Fibroblast of lung (primary cell): ENCODE data around the gene TAMALIN.

Experiments
- CTCF ChIP-seq, 2 donors: IDR thresholded peaks in 1 of 2; conservative IDR thresholded peaks in 1 of 2; 1 replicate in 1 of 2; 2 replicates in 1 of 2; pipeline ENCODE4 v1.5.1; 2011 to 2012; ENCODE audit warnings: low read length in 2 of 2, control low read depth in 1 of 2, inconsistent platforms in 1 of 2, low read depth in 1 of 2, mild to moderate bottlenecking in 1 of 2
- EZH2 ChIP-seq: IDR thresholded peaks from 2 replicates; pipeline ENCODE4 v1.5.1; 2012; ENCODE audit warnings: low read length, control low read depth, mild to moderate bottlenecking; ENCODE audit errors: missing control alignments

GRCh38 chr12:52015532-52016041 lies 8.8 kb downstream of the TAMALIN start:
- no peak for TF ChIP-seq CTCF (conservative IDR thresholded peaks at IDR 0.05 in 1 of 2, IDR thresholded peaks at IDR 0.05 in 1 of 2; ENCODE audit: low read depth in 1 of 2, low read length in 2 of 2)
- TF ChIP-seq EZH2 = no peak
